RPMI8226 (cell line): ENCODE measurements around the gene H2AZ2.
"Not testable (repeated sequence)": the region's sequence is repeated elsewhere in the genome, so short reads cannot be mapped to it uniquely, and the experiment has no call there.

Source experiments
- DNase-seq: peaks from one replicate; pipeline ENCODE4 v3.0.0-alpha.2; 2015

Gene H2AZ2

GRCh38 chr7:44847920-44848634, at the start of gene H2AZ2:
TSS of gene H2AZ2 (minus strand) at chr7:44848087. CDS start at chr7:44847971, 116 bp downstream.
- peak; percentile 100 for DNase-seq

GRCh38 chr7:44897309-44897708, 49.4 kb upstream of the H2AZ2 start:
- no peak for DNase-seq

- no peak for DNase-seq
Measured at GRCh38 chr7:44894888-44895580, 47.1 kb upstream of the H2AZ2 start.

- DNase-seq = no peak
Measured at GRCh38 chr7:44893710-44894234, 45.9 kb upstream of the H2AZ2 start.

GRCh38 chr7:44891791-44892190, 43.9 kb upstream of the H2AZ2 start:
- DNase-seq = no peak

GRCh38 chr7:44891372-44891771, 43.5 kb upstream of the H2AZ2 start:
- DNase-seq = no peak

- DNase-seq = no peak
Measured at GRCh38 chr7:44889086-44889781, 41.3 kb upstream of the H2AZ2 start.

- no peak for DNase-seq
Measured at GRCh38 chr7:44887293-44887692, 39.4 kb upstream of the H2AZ2 start.

GRCh38 chr7:44885394-44886317, 37.8 kb upstream of the H2AZ2 start, which contains the start of gene PURB:
TSS of gene PURB (minus strand) at chr7:44885530. CDS start at chr7:44885348, 182 bp downstream.
- peak; percentile 98 for DNase-seq

GRCh38 chr7:44884621-44885393, 36.9 kb upstream of the H2AZ2 start:
- DNase-seq = peak; percentile 74

GRCh38 chr7:44883961-44884620, 36.2 kb upstream of the H2AZ2 start:
- no peak for DNase-seq

GRCh38 chr7:44882899-44883298, 35.0 kb upstream of the H2AZ2 start:
- no peak for DNase-seq

GRCh38 chr7:44881610-44882009, 33.7 kb upstream of the H2AZ2 start:
- peak; percentile 54 for DNase-seq

GRCh38 chr7:44881066-44881600, 33.2 kb upstream of the H2AZ2 start:
- DNase-seq = no peak

- DNase-seq = no peak
Measured at GRCh38 chr7:44880317-44881018, 32.6 kb upstream of the H2AZ2 start.

- DNase-seq = no peak
Measured at GRCh38 chr7:44876393-44876792, 28.5 kb upstream of the H2AZ2 start.

- DNase-seq = no peak
Measured at GRCh38 chr7:44875241-44875640, 27.4 kb upstream of the H2AZ2 start.

GRCh38 chr7:44872787-44873186, 24.9 kb upstream of the H2AZ2 start:
- no peak for DNase-seq

GRCh38 chr7:44871918-44872317, 24.0 kb upstream of the H2AZ2 start:
- DNase-seq = not testable (repeated sequence)

- not testable (repeated sequence) for DNase-seq
Measured at GRCh38 chr7:44870780-44871179, 22.9 kb upstream of the H2AZ2 start.
